GM12878 (cell line): ENCODE data around the gene CDC34. TPM values are rescaled to one million over a fixed set of nuclear protein-coding genes. Genes with fewer than 3 reads are reported as not detected.

ENCODE experiments used
- ATAC-seq: fragments of 200-7000 bp; cut with Tn5 transposase; 3 replicates; pipeline ENCODE4 v1.9.1; 2020; ENCODE audit warnings: mild to moderate bottlenecking, moderate library complexity
- BruUV-seq: library from RNA; stranded (reverse); fragments of 400-500 nt; replicated peaks from 2 replicates; lab custom pipeline; 2021; lab: Mats Ljungman, UMichigan
- CTCF ChIA-PET: fragments of 300-600 bp; sonication (Branson Sonifier 250); formaldehyde crosslinking; extraction: SDS; loops from one replicate; lab custom pipeline; 2021; ENCODE audit warnings: inconsistent platforms; lab: Yijun Ruan, JAX
- POLR2A ChIA-PET: fragments of 350-600 bp; formaldehyde crosslinking; extraction: SDS; loops from one replicate; lab custom pipeline; 2021; ENCODE audit warnings: inconsistent platforms; lab: Charles Lee
- RAD21 ChIA-PET: fragments of 300-600 bp; sonication (Branson Sonifier 250); formaldehyde crosslinking; loops from one replicate; lab custom pipeline; 2023; ENCODE audit warnings: antibody characterized with exemption; ENCODE audit not compliant: unreplicated experiment; lab: Charles Lee
- SMC1A ChIA-PET: fragments of 300-600 bp; sonication (Branson Sonifier 250); formaldehyde crosslinking; loops from one replicate; lab custom pipeline; 2023; ENCODE audit not compliant: unreplicated experiment, uncharacterized antibody; lab: Charles Lee
- DNase-seq: peaks from one replicate; pipeline ENCODE4 v3.0.0-alpha.2; 2011; ENCODE audit warnings: low read depth, low spot score
- FAIRE-seq: peaks from 3 replicates; lab custom pipeline; 2011; peaks lifted over from hg19 to GRCh38; lab: Jason Lieb, UNC
- H2AFZ ChIP-seq: 2 replicates; pipeline ENCODE4 v1.6.0; 2011; ENCODE audit warnings: low read depth, low read length, control low read depth; ENCODE audit not compliant: control insufficient read depth
- H3K27ac ChIP-seq: 2 replicates; pipeline ENCODE4 v1.5.1; 2011; ENCODE audit warnings: control low read depth; ENCODE audit not compliant: control insufficient read depth, insufficient read depth
- H3K27me3 ChIP-seq, 2 experiments: replicated peaks in 1 of 2; 2 replicates each; pipeline versions ENCODE4 v1.6.0 to v1.6.1; 2011; ENCODE audit warnings: low read length in 1 of 2; ENCODE audit not compliant: control insufficient read depth in 2 of 2, insufficient read depth in 2 of 2
- H3K36me3 ChIP-seq, 2 experiments: 2 replicates each; pipeline ENCODE4 v1.5.1; 2011; ENCODE audit warnings: low read length in 1 of 2; ENCODE audit not compliant: control insufficient read depth in 2 of 2, insufficient read depth in 2 of 2
- H3K4me1 ChIP-seq: 2 replicates; pipeline ENCODE4 v1.6.1; 2011; ENCODE audit warnings: mild to moderate bottlenecking, low read length, moderate library complexity, mixed read lengths; ENCODE audit not compliant: control insufficient read depth, insufficient read depth
- H3K4me2 ChIP-seq: 2 replicates; pipeline ENCODE4 v1.6.0; 2011; ENCODE audit warnings: control low read depth; ENCODE audit not compliant: control insufficient read depth, insufficient read depth
- H3K4me3 ChIP-seq: fragments of 200-600 bp; sonication (generic); 2 replicates; pipeline ENCODE4 v1.5.1; 2016
- H3K79me2 ChIP-seq: 2 replicates; pipeline ENCODE4 v1.6.0; 2011; ENCODE audit warnings: low read length; ENCODE audit not compliant: control insufficient read depth, insufficient read depth
- H3K9ac ChIP-seq: 2 replicates; pipeline ENCODE4 v1.8.0; 2011; ENCODE audit warnings: low read length, control low read depth, mixed read lengths; ENCODE audit not compliant: control insufficient read depth, insufficient read depth
- H3K9me3 ChIP-seq: replicated peaks from 3 replicates; pipeline ENCODE4 v1.5.1; 2011; ENCODE audit warnings: mild to moderate bottlenecking, low read length; ENCODE audit not compliant: control insufficient read depth, insufficient read depth
- H4K20me1 ChIP-seq: 2 replicates; pipeline ENCODE4 v1.6.0; 2011; ENCODE audit not compliant: control insufficient read depth, insufficient read depth
- BRCA1 ChIP-seq: IDR thresholded peaks from 2 replicates; pipeline ENCODE4 v1.6.1; 2011; ENCODE audit warnings: low read depth, low read length, improper control_type of control experiment
- CREM ChIP-seq: IDR thresholded peaks from 2 replicates; pipeline ENCODE4 v1.6.1; 2014; ENCODE audit warnings: antibody characterized with exemption, low read depth
- CUX1 ChIP-seq: IDR thresholded peaks from 2 replicates; pipeline ENCODE4 v1.6.1; 2012; ENCODE audit warnings: improper control_type of control experiment, low read depth, low read length; ENCODE audit not compliant: insufficient replicate concordance
- EED ChIP-seq: sonication (generic); IDR thresholded peaks from 2 replicates; pipeline ENCODE4 v1.6.1; 2016; ENCODE audit warnings: antibody characterized with exemption, low read depth
- HCFC1 ChIP-seq: fragments of 150-350 bp; IDR thresholded peaks from 2 replicates; pipeline ENCODE4 v1.6.1; 2014; ENCODE audit warnings: low read length
- MAX ChIP-seq: IDR thresholded peaks from 2 replicates; pipeline ENCODE4 v1.6.1; 2012; ENCODE audit warnings: low read depth, low read length, improper control_type of control experiment
- NFXL1 ChIP-seq: fragments of 450-650 bp; IDR thresholded peaks from 2 replicates; pipeline ENCODE4 v1.6.1; 2017; ENCODE audit warnings: antibody characterized with exemption, mild to moderate bottlenecking, borderline replicate concordance
- NR2C1 ChIP-seq: fragments of 450-650 bp; IDR thresholded peaks from 2 replicates; pipeline ENCODE4 v1.6.1; 2017; ENCODE audit warnings: antibody characterized with exemption, mild to moderate bottlenecking, moderate library complexity
- RAD21 ChIP-seq: IDR thresholded peaks from 2 replicates; pipeline ENCODE4 v1.6.1; 2011; ENCODE audit warnings: mild to moderate bottlenecking, low read depth, low read length, moderate library complexity; ENCODE audit not compliant: insufficient read depth
- RELB ChIP-seq: fragments of 450-650 bp; IDR thresholded peaks from 2 replicates; pipeline ENCODE4 v1.6.1; 2017; ENCODE audit warnings: low read depth, mild to moderate bottlenecking, moderate library complexity
- SPI1 ChIP-seq: IDR thresholded peaks from 2 replicates; pipeline ENCODE4 v1.6.1; 2011; ENCODE audit warnings: low read depth, mild to moderate bottlenecking, low read length, moderate library complexity, borderline replicate concordance; ENCODE audit not compliant: insufficient read depth
- TCF3 ChIP-seq: IDR thresholded peaks from 2 replicates; pipeline ENCODE4 v1.6.1; 2012; ENCODE audit warnings: low read depth, mild to moderate bottlenecking, low read length, borderline replicate concordance; ENCODE audit not compliant: insufficient read depth
- YY1 ChIP-seq: IDR thresholded peaks from 2 replicates; pipeline ENCODE4 v1.6.1; 2011; ENCODE audit warnings: low read depth, mild to moderate bottlenecking, low read length
- WGBS: methylation state at CpG from one replicate; pipeline ENCODE4 v1.1.6; 2016; ENCODE audit warnings: low lambda C conversion rate; ENCODE audit not compliant: insufficient replicate concordance, insufficient coverage; ENCODE audit errors: missing lambda C conversion rate; 5-methylcytosine and 5-hydroxymethylcytosine counted together
- in situ Hi-C: fragments of 300-500 bp; cut with MboI; formaldehyde crosslinking; loops from 9 replicates; pipeline ENCODE4 v1.14.3; 2018; ENCODE audit warnings: mixed read lengths
- intact Hi-C: fragments of 100-400 bp; cut with micrococcal nuclease; formaldehyde crosslinking; loops from one replicate; pipeline ENCODE4 v1.14.2; 2022; ENCODE audit not compliant: unreplicated experiment
- polyA plus RNA-seq, 11 experiments: library from polyadenylated mRNA; depleted of rRNA in 4 of 11; unstranded in 6 of 11; stranded (reverse) in 5 of 11; fragments of >200 nt; fragmentation: Nextera tagmentation in 4 of 11; fragmentation: Illumina TruSeq in 1 of 11; extraction: Ambion mirVana in 4 of 11; extraction: Trizol in 1 of 11; gene quantifications; 1 replicate in 1 of 11; 2 replicates in 10 of 11; pipeline versions ENCODE4 v1.2.1 to v1.2.3, GENCODE V29; 2011 to 2016; ENCODE audit warnings: inconsistent platforms in 2 of 11, missing spikeins in 2 of 11, low read depth in 1 of 11
- total RNA-seq, 4 experiments: library from RNA; depleted of rRNA in 3 of 4; stranded (reverse); fragments of >200 nt in 3 of 4; fragmentation: Illumina TruSeq in 1 of 4; extraction: Trizol in 1 of 4; gene quantifications; 2 replicates each; pipeline versions ENCODE4 v1.2.1 to v1.2.3, GENCODE V29; 2013 to 2021

Gene CDC34
- total and polyA plus RNA-seq, 10 of the 15 experiments (the other 5 are each of a cell fraction or from before 2014, with no cell fraction given) = 0.31 to 48.9 (median 28.5) TPM

- Histone ChIP-seq H3K9me3 (no peaks in the 10 kb centered on the region; the same call in 2 of the 3 replicates), H3K79me2 (peaks cover 27% of the 10 kb centered on the region), H3K36me3 (peaks cover 0 to 5% of the 10 kb centered on the region in 2 experiments; a peak in 3 of 4 replicates), H3K27me3 (no peaks in the 10 kb centered on the region), H4K20me1 (no peaks in the 10 kb centered on the region), H3K4me1 (peaks cover 8% of the 10 kb centered on the region), H3K4me3 (peak overlapping the region; percentile 97), H3K4me2 (peak overlapping the region; percentile 77), H3K27ac (peak overlapping the region; percentile 47), H2AFZ (peak overlapping the region; percentile 59), H3K9ac (peak overlapping the region; percentile 88)
- DNase-seq = no peak
- POLR2A ChIA-PET = interaction anchor here (0.5 to 2.9 kb wide), 6 partner anchors 22 to 912 kb away, joined by 3 to 13 read pairs (median 3); no protein-coding TSS in a partner anchor
- peak; percentile 57 for ATAC-seq
- in situ Hi-C loops = no loop called here
- SMC1A ChIA-PET = interaction anchor here (1.1 to 2.9 kb wide), 4 partner anchors 22 to 79 kb away, joined by 3 to 20 read pairs (median 8); no protein-coding TSS in a partner anchor
- intact Hi-C loops = loop anchor here (5.0 kb wide), 1 partner anchor 40 kb away; the partner anchor contains the start of gene BSG
- 2% methylated on average over 43 of the region's 47 CpGs for WGBS
- RAD21 ChIA-PET = interaction anchor here (2.1 to 2.4 kb wide), 3 partner anchors 22 to 42 kb away, joined by 7 to 17 read pairs (median 10); no protein-coding TSS in a partner anchor
- BruUV-seq = no TSS peak
- CTCF ChIA-PET = interaction anchor here (0.9 to 7.4 kb wide), 9 partner anchors 10 to 74 kb away, joined by 3 to 42 read pairs (median 4); partner anchors contain the start of gene TPGS1
- FAIRE-seq = peak; percentile 44
- TF ChIP-seq CUX1 (no peak), NR2C1 (0 out of 2 replicates have a peak, but pooled peaks have one; percentile 19), HCFC1 (0 out of 2 replicates have a peak, but pooled peaks have one; percentile 11), EED (no peak), RELB (0 out of 2 replicates have a peak, but pooled peaks have one; percentile 20), CREM (0 out of 2 replicates have a peak, but pooled peaks have one; percentile 8), NFXL1 (no peak), BRCA1 (no peak), RAD21 (0 out of 2 replicates have a peak, but pooled peaks have one; percentile 14), SPI1 (peak; percentile 11; the same call in 1 of the 2 replicates), TCF3 (0 out of 2 replicates have a peak, but pooled peaks have one; percentile 34), MAX (0 out of 2 replicates have a peak, but pooled peaks have one; percentile 18), YY1 (peak; percentile 13; the same call in 1 of the 2 replicates)
Observed at GRCh38 chr19:532561-533363, 1.2 kb downstream of the CDC34 start.
